Choroid plexus epithelial cell (primary cell): Measurements from ENCODE around the gene HOXA3.

Experiments used
- DNase-seq: peaks from one replicate; pipeline ENCODE4 v3.0.0-alpha.2; 2010; ENCODE audit warnings: low read depth
- H3K4me3 ChIP-seq: 2 replicates; pipeline ENCODE4 v1.5.1; 2011; ENCODE audit warnings: low read depth, mild to moderate bottlenecking, control low read depth, low read length, moderate library complexity
- CTCF ChIP-seq: conservative IDR thresholded peaks from 2 replicates; pipeline ENCODE4 v1.5.1; 2011; ENCODE audit warnings: low read depth, mild to moderate bottlenecking, control low read depth, inconsistent platforms, low read length, moderate library complexity

The HOXA3 gene

GRCh38 chr7:27129729-27130539, 22.4 kb downstream of the HOXA3 start:
- TF ChIP-seq CTCF: no peak
- H3K4me3 ChIP-seq: no peak overlapping the region
- no peak for DNase-seq

- H3K4me3 ChIP-seq: no peak overlapping the region
These were observed 23.3 kb downstream of the HOXA3 start for GRCh38 chr7:27128776-27129728.

GRCh38 chr7:27128034-27128433, 24.3 kb downstream of the HOXA3 start:
- DNase-seq: no peak
- H3K4me3 ChIP-seq: no peak overlapping the region
- no peak for TF ChIP-seq CTCF

More at GRCh38 chr7:27128776-27129728, 23.3 kb downstream of the HOXA3 start:
- no peak for TF ChIP-seq CTCF
- no peak for DNase-seq

- TF ChIP-seq CTCF: no peak
- no peak overlapping the region for H3K4me3 ChIP-seq
- no peak for DNase-seq
These were observed 25.6 kb downstream of the HOXA3 start for GRCh38 chr7:27126596-27127327.

- TF ChIP-seq CTCF: no peak
- DNase-seq: no peak
- no peak overlapping the region for H3K4me3 ChIP-seq
These were observed 26.4 kb downstream of the HOXA3 start for GRCh38 chr7:27125986-27126394.

- DNase-seq: no peak
- TF ChIP-seq CTCF: no peak
- no peak overlapping the region for H3K4me3 ChIP-seq
These were observed 27.3 kb downstream of the HOXA3 start for GRCh38 chr7:27124902-27125689.
